H1 (cell line): Measurements from ENCODE around the gene PLEKHM3.

Experiments used
- ASH2L ChIP-seq: fragments of 200-600, 300-600 bp; sonication (generic); IDR thresholded peaks from one replicate; pipeline ENCODE4 v1.7.1; 2017; ENCODE audit warnings: low read length
- GABPA ChIP-seq: IDR thresholded peaks from 2 replicates; pipeline ENCODE4 v1.6.1; 2011; ENCODE audit warnings: mild to moderate bottlenecking, low read length, moderate library complexity, borderline replicate concordance; ENCODE audit not compliant: insufficient read depth
- GTF2F1 ChIP-seq: IDR thresholded peaks from 2 replicates; pipeline ENCODE4 v1.6.1; 2012; ENCODE audit warnings: low read depth, low read length, improper control_type of control experiment, borderline replicate concordance
- POLR2AphosphoS5 ChIP-seq: IDR thresholded peaks from 2 replicates; pipeline ENCODE4 v1.6.1; 2011; ENCODE audit warnings: low read depth, low read length
- TAF1 ChIP-seq: IDR thresholded peaks from 2 replicates; pipeline ENCODE4 v1.6.1; 2011; ENCODE audit warnings: mild to moderate bottlenecking, low read depth, low read length
- TF ChIP-seq, protein P1 (sequence below), 3 experiments: IDR thresholded peaks; 1 replicate in 2 of 3; 2 replicates in 1 of 3; pipeline versions ENCODE4 v1.5.1 to v1.6.1; 2011; ENCODE audit warnings: low read length in 3 of 3, mild to moderate bottlenecking in 3 of 3, inconsistent platforms in 2 of 3, low read depth in 1 of 3, moderate library complexity in 1 of 3; ENCODE audit not compliant: insufficient read depth in 1 of 3; ENCODE audit errors: control extremely low read depth in 1 of 3

DNA sequence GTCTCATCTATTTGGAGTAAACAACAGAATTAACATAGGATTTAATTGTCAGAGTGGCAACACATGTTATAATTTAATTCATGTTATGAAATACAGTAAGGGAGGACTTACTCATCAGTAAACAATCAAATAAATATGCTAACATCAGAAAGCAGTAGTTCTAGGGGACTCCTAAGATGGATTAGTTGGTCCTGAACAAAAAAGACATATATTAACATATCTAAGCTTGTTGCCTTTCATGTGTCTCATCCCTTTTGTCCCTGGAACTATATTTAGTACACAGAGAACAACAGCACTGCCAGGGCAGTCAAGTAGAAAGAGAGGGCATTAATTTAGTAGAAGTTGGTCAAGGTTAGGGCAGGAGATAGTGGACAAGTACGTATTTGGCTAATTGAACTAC is 137.8 kb downstream of the PLEKHM3 start:
- TF ChIP-seq POLR2AphosphoS5 (no peak), GABPA (no peak), ASH2L (no peak), TAF1 (no peak), GTF2F1 (no peak)
- TF ChIP-seq, protein P1, sequence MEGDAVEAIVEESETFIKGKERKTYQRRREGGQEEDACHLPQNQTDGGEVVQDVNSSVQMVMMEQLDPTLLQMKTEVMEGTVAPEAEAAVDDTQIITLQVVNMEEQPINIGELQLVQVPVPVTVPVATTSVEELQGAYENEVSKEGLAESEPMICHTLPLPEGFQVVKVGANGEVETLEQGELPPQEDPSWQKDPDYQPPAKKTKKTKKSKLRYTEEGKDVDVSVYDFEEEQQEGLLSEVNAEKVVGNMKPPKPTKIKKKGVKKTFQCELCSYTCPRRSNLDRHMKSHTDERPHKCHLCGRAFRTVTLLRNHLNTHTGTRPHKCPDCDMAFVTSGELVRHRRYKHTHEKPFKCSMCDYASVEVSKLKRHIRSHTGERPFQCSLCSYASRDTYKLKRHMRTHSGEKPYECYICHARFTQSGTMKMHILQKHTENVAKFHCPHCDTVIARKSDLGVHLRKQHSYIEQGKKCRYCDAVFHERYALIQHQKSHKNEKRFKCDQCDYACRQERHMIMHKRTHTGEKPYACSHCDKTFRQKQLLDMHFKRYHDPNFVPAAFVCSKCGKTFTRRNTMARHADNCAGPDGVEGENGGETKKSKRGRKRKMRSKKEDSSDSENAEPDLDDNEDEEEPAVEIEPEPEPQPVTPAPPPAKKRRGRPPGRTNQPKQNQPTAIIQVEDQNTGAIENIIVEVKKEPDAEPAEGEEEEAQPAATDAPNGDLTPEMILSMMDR (IDR thresholded peaks at IDR 0.05; ENCODE audit: control extremely low read depth in 1 of 3, insufficient read depth in 1 of 3, low read depth in 1 of 3, low read length in 3 of 3) = no peak
